ENCODE results near the gene AIF1.

GRCh38 chr6:31575335-31575901, 39.6 kb upstream of the AIF1 start, which contains the start of gene TNF:
- TF ChIP-seq CTCF (IDR thresholded peaks at IDR 0.05 in 8 of 11, conservative IDR thresholded peaks at IDR 0.05 in 3 of 11): no peak
- TF ChIP-seq POLR2A (IDR thresholded peaks at IDR 0.05): peak; percentile 60 to 95 (median 93)
- peak; percentile 71 to 100 (median 92) for TF ChIP-seq POLR2AphosphoS5 (IDR thresholded peaks at IDR 0.05)

Data from spleen (tissue), 7 donors.